Endothelial cell of umbilical vein (primary cell): ENCODE data around the gene SHBG. TPM values are rescaled to one million over a fixed set of nuclear protein-coding genes. Genes with fewer than 3 reads are reported as not detected.

Experiments used
- BruUV-seq: library from RNA; stranded (reverse); fragments of 400-500 nt; replicated peaks from 2 replicates; lab custom pipeline; 2021; lab: Mats Ljungman, UMichigan
- CTCF ChIA-PET: fragments of 300-600, 350-600 bp; sonication (Branson Sonifier 250); formaldehyde crosslinking; loops from one replicate; lab custom pipeline; 2021; ENCODE audit warnings: antibody characterized with exemption, inconsistent platforms; lab: Charles Lee
- POLR2A ChIA-PET: fragments of 300-600, 350-600 bp; sonication (Branson Sonifier 250); formaldehyde crosslinking; loops from one replicate; lab custom pipeline; 2021; ENCODE audit warnings: antibody characterized with exemption, inconsistent platforms; lab: Charles Lee
- DNase-seq: peaks from one replicate; pipeline ENCODE4 v3.0.0-alpha.2; 2011; ENCODE audit warnings: low read depth, low spot score
- FAIRE-seq: peaks from 2 replicates; lab custom pipeline; 2011; peaks lifted over from hg19 to GRCh38; lab: Jason Lieb, UNC
- H2AFZ ChIP-seq: 2 replicates; pipeline ENCODE4 v1.6.0; 2012; ENCODE audit warnings: low read depth, low read length, control low read depth, inconsistent platforms
- H3K27ac ChIP-seq: 2 replicates; pipeline ENCODE4 v1.5.1; 2011; ENCODE audit warnings: low read depth, mild to moderate bottlenecking, control low read depth, low read length, moderate library complexity; ENCODE audit not compliant: insufficient read depth
- H3K27me3 ChIP-seq, 2 experiments: 2 replicates each; pipeline versions ENCODE4 v1.6.0 to v1.6.1; 2011; ENCODE audit warnings: low read length in 2 of 2, mixed read lengths in 1 of 2; ENCODE audit not compliant: control insufficient read depth in 2 of 2, insufficient read depth in 2 of 2
- H3K36me3 ChIP-seq, 2 experiments: 2 replicates in 1 of 2; 3 replicates in 1 of 2; pipeline ENCODE4 v1.5.1; 2011; ENCODE audit warnings: low read length in 2 of 2, mild to moderate bottlenecking in 1 of 2, moderate library complexity in 1 of 2; ENCODE audit not compliant: control insufficient read depth in 2 of 2, insufficient read depth in 2 of 2; ENCODE audit errors: extremely low read depth in 1 of 2
- H3K4me1 ChIP-seq: 3 replicates; pipeline ENCODE4 v1.5.1; 2011; ENCODE audit warnings: mild to moderate bottlenecking, low read length; ENCODE audit not compliant: control insufficient read depth, insufficient read depth; ENCODE audit errors: extremely low read depth
- H3K4me2 ChIP-seq: 2 replicates; pipeline ENCODE4 v1.6.1; 2011; ENCODE audit warnings: low read length, control low read depth, mixed read lengths; ENCODE audit not compliant: insufficient read depth
- H3K4me3 ChIP-seq, 3 experiments: fragments of 200-600 bp in 1 of 3; sonication (generic), shearing (Covaris generic) in 1 of 3; replicated peaks in 1 of 3; 2 replicates each; pipeline ENCODE4 v1.5.1; 2011 to 2016; ENCODE audit warnings: control low read depth in 3 of 3, low read length in 3 of 3, mild to moderate bottlenecking in 2 of 3, inconsistent platforms in 1 of 3, low read depth in 1 of 3, moderate library complexity in 1 of 3; ENCODE audit not compliant: insufficient read depth in 1 of 3
- H3K79me2 ChIP-seq: 2 replicates; pipeline ENCODE4 v1.6.0; 2012; ENCODE audit warnings: low read length, inconsistent platforms; ENCODE audit not compliant: control insufficient read depth, insufficient read depth
- H3K9ac ChIP-seq: replicated peaks from 2 replicates; pipeline ENCODE3; 2011; ENCODE audit warnings: low read length, control low read depth; ENCODE audit not compliant: insufficient read depth; ENCODE audit errors: extremely low read depth
- H3K9me1 ChIP-seq: replicated peaks from 3 replicates; pipeline ENCODE4 v1.6.0; 2011; ENCODE audit warnings: mild to moderate bottlenecking, low read length; ENCODE audit not compliant: control insufficient read depth, insufficient read depth; ENCODE audit errors: extremely low read depth
- H3K9me3 ChIP-seq: replicated peaks from 2 replicates; pipeline ENCODE4 v1.5.1; 2012; ENCODE audit warnings: low read length, inconsistent platforms; ENCODE audit not compliant: control insufficient read depth, insufficient read depth
- H4K20me1 ChIP-seq: replicated peaks from 2 replicates; pipeline ENCODE3; 2011; ENCODE audit warnings: mild to moderate bottlenecking, low read length; ENCODE audit not compliant: control insufficient read depth, insufficient read depth; ENCODE audit errors: extremely low read depth
- EZH2 ChIP-seq: IDR thresholded peaks from 2 replicates; pipeline ENCODE4 v1.6.1; 2012; ENCODE audit warnings: borderline replicate concordance, low read depth, mild to moderate bottlenecking, moderate library complexity, low read length, inconsistent platforms; ENCODE audit not compliant: severe bottlenecking
- FOS ChIP-seq: IDR thresholded peaks from 2 replicates; pipeline ENCODE4 v1.6.1; 2011; ENCODE audit warnings: mild to moderate bottlenecking, low read length, moderate library complexity, borderline replicate concordance; ENCODE audit not compliant: insufficient read depth
- GATA2 ChIP-seq: IDR thresholded peaks from 2 replicates; pipeline ENCODE4 v1.7.0; 2011; ENCODE audit warnings: low read depth, mild to moderate bottlenecking, moderate library complexity, mixed read lengths, low read length; ENCODE audit not compliant: insufficient read length, insufficient read depth
- JUN ChIP-seq: IDR thresholded peaks from 2 replicates; pipeline ENCODE4 v1.6.1; 2011; ENCODE audit warnings: borderline replicate concordance, low read depth; ENCODE audit not compliant: insufficient read length, insufficient read depth
- MAX ChIP-seq: IDR thresholded peaks from 2 replicates; pipeline ENCODE4 v1.6.1; 2011; ENCODE audit not compliant: insufficient read depth, insufficient read length
- MYC ChIP-seq: IDR thresholded peaks from one replicate; pipeline ENCODE4 v1.6.1; 2011; ENCODE audit warnings: mild to moderate bottlenecking, low read depth, low read length
- POLR2A ChIP-seq: IDR thresholded peaks from 2 replicates; pipeline ENCODE4 v1.6.1; 2012; ENCODE audit warnings: low read depth, mild to moderate bottlenecking, control low read depth, low read length
- POLR2AphosphoS5 ChIP-seq: IDR thresholded peaks from 2 replicates; pipeline ENCODE4 v1.6.1; 2012; ENCODE audit warnings: low read depth, mild to moderate bottlenecking, control low read depth, low read length, moderate library complexity; ENCODE audit not compliant: insufficient read depth
- dilution Hi-C: fragments of 300-500 bp; cut with MboI; formaldehyde crosslinking; loops from one replicate; pipeline ENCODE4 v1.15.0; 2019; ENCODE audit warnings: low sequenced_read_pairs; ENCODE audit not compliant: extremely low pct_ligation_motif_present
- intact Hi-C: fragments of 100-400 bp; cut with micrococcal nuclease; formaldehyde crosslinking; loops from one replicate; pipeline ENCODE4 v1.10.0; 2022
- polyA plus RNA-seq, 4 experiments: library from polyadenylated mRNA; depleted of rRNA in 3 of 4; stranded (reverse) in 3 of 4; unstranded in 1 of 4; fragments of >200 nt; gene quantifications; 2 replicates each; pipeline versions ENCODE4 v1.2.1 to v1.2.3, GENCODE V29; 2011 to 2012; ENCODE audit warnings: missing spikeins in 1 of 4
- total RNA-seq: library from RNA; stranded (reverse); gene quantifications from 2 replicates; pipeline ENCODE4 v1.2.3, GENCODE V29; 2021
- TF ChIP-seq, protein P1 (sequence below), 2 donors: IDR thresholded peaks; 1 replicate in 1 of 2; 2 replicates in 1 of 2; pipeline ENCODE4 v1.5.1; 2011; ENCODE audit warnings: low read length in 2 of 2, mild to moderate bottlenecking in 2 of 2, moderate library complexity in 2 of 2, control low read depth in 1 of 2, inconsistent platforms in 1 of 2, low read depth in 1 of 2; ENCODE audit not compliant: insufficient read depth in 1 of 2; ENCODE audit errors: extremely low read depth in 1 of 2

The SHBG gene
- total and polyA plus RNA-seq, 2 donors (not counting 3 experiments of a cell fraction or from before 2014, with no cell fraction given): 0.51 TPM; not detected in 1

GRCh38 chr17:7634384-7634783, 4.4 kb downstream of the SHBG start:
- H3K27ac ChIP-seq: no peak overlapping the region
- FAIRE-seq: peak; percentile 24
- CTCF ChIA-PET: interaction anchor here (1.3 to 6.6 kb wide), 3 partner anchors 17 to 82 kb away, joined by 4 to 97 read pairs (median 9); partner anchors contain the start of genes ATP1B2, DNAH2, TP53 and WRAP53
- no peak for TF ChIP-seq MYC
- TF ChIP-seq, protein P1, sequence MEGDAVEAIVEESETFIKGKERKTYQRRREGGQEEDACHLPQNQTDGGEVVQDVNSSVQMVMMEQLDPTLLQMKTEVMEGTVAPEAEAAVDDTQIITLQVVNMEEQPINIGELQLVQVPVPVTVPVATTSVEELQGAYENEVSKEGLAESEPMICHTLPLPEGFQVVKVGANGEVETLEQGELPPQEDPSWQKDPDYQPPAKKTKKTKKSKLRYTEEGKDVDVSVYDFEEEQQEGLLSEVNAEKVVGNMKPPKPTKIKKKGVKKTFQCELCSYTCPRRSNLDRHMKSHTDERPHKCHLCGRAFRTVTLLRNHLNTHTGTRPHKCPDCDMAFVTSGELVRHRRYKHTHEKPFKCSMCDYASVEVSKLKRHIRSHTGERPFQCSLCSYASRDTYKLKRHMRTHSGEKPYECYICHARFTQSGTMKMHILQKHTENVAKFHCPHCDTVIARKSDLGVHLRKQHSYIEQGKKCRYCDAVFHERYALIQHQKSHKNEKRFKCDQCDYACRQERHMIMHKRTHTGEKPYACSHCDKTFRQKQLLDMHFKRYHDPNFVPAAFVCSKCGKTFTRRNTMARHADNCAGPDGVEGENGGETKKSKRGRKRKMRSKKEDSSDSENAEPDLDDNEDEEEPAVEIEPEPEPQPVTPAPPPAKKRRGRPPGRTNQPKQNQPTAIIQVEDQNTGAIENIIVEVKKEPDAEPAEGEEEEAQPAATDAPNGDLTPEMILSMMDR (IDR thresholded peaks at IDR 0.05; ENCODE audit: extremely low read depth in 1 of 2, insufficient read depth in 1 of 2, low read depth in 1 of 2, low read length in 2 of 2): peak; percentile 60 to 74
- no peak for TF ChIP-seq POLR2AphosphoS5
- no peak for TF ChIP-seq EZH2
- TF ChIP-seq JUN: no peak
- TF ChIP-seq GATA2: no peak
- no peak for TF ChIP-seq MAX
- TF ChIP-seq POLR2A: no peak
- TF ChIP-seq FOS: no peak
- H3K4me1 ChIP-seq: no peaks in the 10 kb centered on the region
- H3K4me2 ChIP-seq: no peak overlapping the region
- no peaks in the 10 kb centered on the region for H3K27me3 ChIP-seq
- no peak overlapping the region for H3K9ac ChIP-seq
- H3K9me1 ChIP-seq: no peaks in the 10 kb centered on the region
- H2AFZ ChIP-seq: no peak overlapping the region
- BruUV-seq: no TSS peak
- intact Hi-C loops: loop anchor here (1.0 kb wide), 2 partner anchors 54 to 83 kb away; partner anchors contain the start of genes DNAH2 and WRAP53
- no peaks in the 10 kb centered on the region for H3K36me3 ChIP-seq
- no peaks in the 10 kb centered on the region for H4K20me1 ChIP-seq
- no peaks in the 10 kb centered on the region for H3K9me3 ChIP-seq
- POLR2A ChIA-PET: no interaction called here
- H3K4me3 ChIP-seq: no peak overlapping the region
- peak; percentile 51 for DNase-seq
- dilution Hi-C loops: no loop called here
- no peaks in the 10 kb centered on the region for H3K79me2 ChIP-seq
